Spinal cord (tissue), 10 donors: ENCODE results near the gene CST9L. TPM values are rescaled to one million over a fixed set of nuclear protein-coding genes. Genes with fewer than 3 reads are reported as not detected.
"Not testable (repeated sequence)": the region's sequence is repeated elsewhere in the genome, so short reads cannot be mapped to it uniquely, and the experiment has no call there.

Experiments used
- DNase-seq, 6 donors: peaks; one replicate each; pipeline versions ENCODE4 v3.0.0 to v3.0.0-alpha.2; 2013 to 2015; ENCODE audit warnings: low spot score in 6 of 6, low read depth in 4 of 6
- H3K27ac ChIP-seq: one replicate; pipeline ENCODE4 v1.5.1; 2013; ENCODE audit warnings: low read depth, low read length, control low read depth
- H3K27me3 ChIP-seq: one replicate; pipeline ENCODE4 v1.6.1; 2013; ENCODE audit warnings: low read length; ENCODE audit not compliant: control insufficient read depth, insufficient read depth
- H3K36me3 ChIP-seq: one replicate; pipeline ENCODE4 v1.6.1; 2013; ENCODE audit warnings: low read length; ENCODE audit not compliant: control insufficient read depth, insufficient read depth
- H3K4me1 ChIP-seq: one replicate; pipeline ENCODE4 v1.6.1; 2013; ENCODE audit warnings: low read length; ENCODE audit not compliant: control insufficient read depth, insufficient read depth
- H3K4me3 ChIP-seq: one replicate; pipeline ENCODE4 v1.5.1; 2013; ENCODE audit warnings: low read depth, low read length, control low read depth
- H3K9me3 ChIP-seq: one replicate; pipeline ENCODE4 v1.6.1; 2013; ENCODE audit warnings: low read length; ENCODE audit not compliant: control insufficient read depth, insufficient read depth
- WGBS: methylation state at CpG from one replicate; pipeline ENCODE4 v1.1.5; 2013; ENCODE audit warnings: missing lambda C conversion rate; ENCODE audit not compliant: insufficient coverage; 5-methylcytosine and 5-hydroxymethylcytosine counted together
- polyA plus RNA-seq, 2 donors: library from polyadenylated mRNA; unstranded; fragments of 120-200 nt; gene quantifications; one replicate each; pipeline ENCODE4 v1.2.1, GENCODE V29; 2013; ENCODE audit not compliant: insufficient read length in 2 of 2
- total RNA-seq, 2 donors: library from RNA; depleted of rRNA in 1 of 2; stranded (reverse); fragments of 120-200 nt in 1 of 2; fragments of >200 nt in 1 of 2; gene quantifications; one replicate each; pipeline versions ENCODE4 v1.2.3 to v1.2.4, GENCODE V29; 2013 to 2014
- donor health status: healthy.

CST9L gene
- total and polyA plus RNA-seq, 4 donors: not detected

DNA sequence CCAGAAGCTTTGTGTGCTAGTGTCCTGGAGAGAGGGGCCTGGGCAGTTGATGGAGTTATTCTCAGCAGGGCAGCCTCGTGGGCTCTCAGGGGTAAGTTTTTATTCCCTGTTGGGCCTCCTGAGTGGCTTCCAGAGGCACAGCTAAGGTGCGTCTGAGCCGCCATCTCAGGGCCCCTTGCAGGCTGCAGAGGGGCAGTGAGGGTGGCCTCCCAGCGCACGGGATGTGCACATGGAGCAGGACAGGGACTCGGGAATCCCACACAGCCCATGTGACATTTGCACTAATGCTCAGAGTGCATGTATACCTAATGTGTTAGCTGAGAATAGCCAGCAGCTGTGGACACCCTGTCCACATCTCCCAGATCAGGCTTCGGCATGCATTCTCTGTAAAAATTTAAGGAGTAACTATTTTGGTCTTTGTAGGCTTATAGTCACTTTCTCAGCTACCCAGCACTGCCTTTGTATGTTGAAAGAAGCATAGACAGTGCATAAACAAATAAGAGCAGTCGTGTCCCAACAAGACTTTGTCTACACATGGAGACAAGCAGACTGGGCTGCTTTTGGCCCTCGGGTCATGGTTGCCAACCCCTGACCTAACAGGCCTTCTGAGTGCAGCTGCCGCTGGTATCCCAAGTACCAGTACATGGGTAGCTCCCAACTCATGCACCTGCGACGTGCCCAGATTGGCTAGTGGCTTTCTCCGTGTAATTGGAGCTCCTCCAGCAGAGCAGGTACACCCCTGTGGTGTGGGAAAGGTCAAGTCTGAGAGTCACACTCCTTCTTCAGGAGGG lies 18.6 kb upstream of the CST9L start:
- H3K4me1 ChIP-seq: no peaks in the 10 kb centered on the region
- no peaks in the 10 kb centered on the region for H3K27me3 ChIP-seq
- H3K36me3 ChIP-seq: no peaks in the 10 kb centered on the region
- 85% methylated on average over 12 of the region's 13 CpGs for WGBS
- no peak for DNase-seq
- H3K9me3 ChIP-seq: no peaks in the 10 kb centered on the region
- H3K27ac ChIP-seq: no peak overlapping the region
- H3K4me3 ChIP-seq: no peak overlapping the region

DNA sequence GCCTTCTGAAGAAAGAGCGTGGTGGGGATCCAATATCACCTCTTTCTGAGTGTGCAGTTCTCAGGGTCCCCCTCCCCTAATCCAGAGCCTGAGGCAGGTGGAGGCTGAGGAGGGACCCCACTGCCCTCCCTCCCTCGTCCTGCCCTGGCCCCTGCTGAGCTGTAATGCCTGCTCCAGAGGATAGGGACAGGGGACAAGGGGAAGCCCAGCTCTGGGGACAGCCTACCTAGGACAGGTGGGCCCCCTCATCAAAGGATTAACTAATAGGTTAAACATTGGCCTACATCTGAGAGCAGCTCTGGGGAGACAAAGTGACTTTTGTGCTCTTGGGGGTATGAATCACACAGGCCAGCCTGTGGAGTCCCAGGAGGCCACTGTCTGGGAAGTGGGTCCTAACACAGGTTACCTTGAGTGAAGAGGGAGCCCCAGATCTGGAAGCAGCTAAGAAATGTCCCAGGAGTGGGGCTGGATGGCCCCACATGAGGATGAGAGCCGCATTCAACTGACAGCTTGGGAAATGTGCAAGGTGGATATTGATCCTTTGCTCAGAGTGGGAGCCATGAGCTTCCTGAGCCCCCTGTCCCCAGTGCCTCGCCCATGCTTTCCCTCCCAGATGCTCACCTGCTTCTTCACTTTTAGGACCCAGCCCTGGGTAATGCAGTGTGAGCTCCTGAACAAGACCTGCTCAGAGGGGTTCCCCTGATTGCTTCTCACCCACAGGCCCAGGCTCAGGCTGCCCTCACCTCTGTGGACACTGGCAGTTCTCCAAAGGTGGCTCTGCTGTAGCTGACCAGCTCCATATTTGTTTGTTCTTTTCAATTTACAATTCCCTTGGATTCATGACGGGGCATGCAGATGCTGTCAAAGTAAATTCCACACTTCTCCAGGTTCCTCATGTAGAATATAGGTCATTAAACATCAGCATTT lies 17.8 kb upstream of the CST9L start:
- DNase-seq: no peak
- no peak overlapping the region for H3K27ac ChIP-seq
- no peaks in the 10 kb centered on the region for H3K27me3 ChIP-seq
- no peaks in the 10 kb centered on the region for H3K9me3 ChIP-seq
- H3K4me3 ChIP-seq: no peak overlapping the region
- no peaks in the 10 kb centered on the region for H3K4me1 ChIP-seq
- WGBS: 92% methylated on average over 3 of the region's 5 CpGs
- H3K36me3 ChIP-seq: no peaks in the 10 kb centered on the region

DNA sequence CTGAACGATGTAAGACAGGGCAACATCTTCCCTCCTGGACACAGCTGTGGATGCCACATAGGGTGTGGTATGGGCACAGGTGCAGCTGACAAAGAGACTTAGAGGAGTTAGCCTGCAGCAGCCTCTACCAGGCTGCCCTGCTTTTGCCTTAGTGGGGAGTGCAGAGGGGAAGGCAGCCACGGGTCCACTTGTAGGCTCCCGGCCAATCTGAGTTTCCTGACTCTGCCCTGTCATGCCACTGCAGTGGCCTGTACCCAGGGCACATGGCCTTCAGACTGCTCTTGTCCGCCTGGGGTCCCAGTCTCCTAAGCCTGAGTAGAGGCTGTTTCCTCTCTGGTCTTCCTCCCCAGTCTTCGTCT lies 17.1 kb upstream of the CST9L start:
- Histone ChIP-seq H3K9me3 (no peaks in the 10 kb centered on the region), H3K27me3 (no peaks in the 10 kb centered on the region), H3K27ac (no peak overlapping the region), H3K4me3 (no peak overlapping the region), H3K4me1 (no peaks in the 10 kb centered on the region), H3K36me3 (no peaks in the 10 kb centered on the region)
- DNase-seq: no peak
- 62% methylated on average over 5 of the region's 5 CpGs for WGBS

DNA sequence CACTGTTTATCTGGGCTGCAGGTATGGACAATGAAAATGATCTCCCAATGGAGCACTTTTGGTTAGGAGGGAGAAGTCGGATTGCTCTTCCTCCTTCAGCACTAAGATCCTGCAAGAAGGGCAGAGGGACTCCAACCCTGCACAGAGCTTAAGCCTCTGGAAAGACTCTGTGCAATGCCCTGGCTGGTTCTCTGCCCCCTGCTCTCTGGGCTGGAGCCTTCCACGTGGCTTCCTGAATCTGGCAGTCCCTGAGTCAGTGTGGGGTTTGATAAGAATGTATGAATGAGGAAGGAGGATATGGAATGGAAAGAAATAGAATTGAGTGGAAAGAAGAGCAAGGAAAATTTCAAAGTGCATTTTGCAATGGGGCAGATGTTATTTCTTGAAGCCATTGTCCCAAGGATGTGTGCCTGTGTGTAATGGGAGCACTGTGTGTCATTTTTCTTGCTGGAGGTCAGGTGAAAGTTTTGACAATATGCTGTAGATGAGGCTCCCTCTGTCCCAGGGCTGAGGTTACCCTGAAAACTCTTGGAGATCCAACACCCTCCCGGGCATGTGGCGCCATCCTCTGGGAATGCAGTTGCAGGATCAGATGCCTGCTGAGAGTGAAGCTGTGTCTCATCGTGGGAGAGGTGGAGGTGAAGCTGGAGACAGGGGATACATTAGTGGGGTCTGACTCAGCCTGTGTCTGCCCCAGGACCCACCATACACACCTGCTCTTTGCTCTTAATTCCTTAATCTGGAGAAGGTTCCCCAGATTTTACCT lies 16.3 kb upstream of the CST9L start:
- WGBS: 82% methylated on average over 4 of the region's 5 CpGs
- DNase-seq: no peak
- H3K27ac ChIP-seq: no peak overlapping the region

DNA sequence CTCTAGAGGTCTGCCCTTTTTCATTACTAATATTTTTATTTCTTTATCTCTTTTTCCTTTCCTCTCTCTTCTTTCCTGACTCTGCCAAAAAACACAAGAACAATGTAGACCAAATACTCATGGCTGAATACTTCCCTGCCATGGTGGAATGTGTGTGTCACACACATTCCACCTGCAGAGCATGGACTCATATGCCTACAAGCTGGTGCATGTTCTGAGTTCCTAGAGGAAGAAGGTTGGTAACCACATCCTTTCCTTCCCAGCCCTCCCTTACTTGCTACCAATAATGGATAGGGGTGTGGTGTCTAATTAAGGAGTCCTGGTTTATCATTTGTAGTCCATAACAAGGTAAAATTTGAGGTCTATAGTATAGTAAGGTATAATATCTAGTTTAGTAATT lies 15.2 kb upstream of the CST9L start:
- Histone ChIP-seq H3K27ac (no peak overlapping the region), H3K27me3 (no peaks in the 10 kb centered on the region), H3K36me3 (no peaks in the 10 kb centered on the region), H3K4me3 (no peak overlapping the region), H3K9me3 (no peaks in the 10 kb centered on the region), H3K4me1 (no peaks in the 10 kb centered on the region)
- no peak for DNase-seq

More for the DNA sequence above, 16.3 kb upstream of the CST9L start:
- no peaks in the 10 kb centered on the region for H3K9me3 ChIP-seq
- H3K4me1 ChIP-seq: no peaks in the 10 kb centered on the region
- H3K36me3 ChIP-seq: no peaks in the 10 kb centered on the region
- no peaks in the 10 kb centered on the region for H3K27me3 ChIP-seq
- no peak overlapping the region for H3K4me3 ChIP-seq

DNA sequence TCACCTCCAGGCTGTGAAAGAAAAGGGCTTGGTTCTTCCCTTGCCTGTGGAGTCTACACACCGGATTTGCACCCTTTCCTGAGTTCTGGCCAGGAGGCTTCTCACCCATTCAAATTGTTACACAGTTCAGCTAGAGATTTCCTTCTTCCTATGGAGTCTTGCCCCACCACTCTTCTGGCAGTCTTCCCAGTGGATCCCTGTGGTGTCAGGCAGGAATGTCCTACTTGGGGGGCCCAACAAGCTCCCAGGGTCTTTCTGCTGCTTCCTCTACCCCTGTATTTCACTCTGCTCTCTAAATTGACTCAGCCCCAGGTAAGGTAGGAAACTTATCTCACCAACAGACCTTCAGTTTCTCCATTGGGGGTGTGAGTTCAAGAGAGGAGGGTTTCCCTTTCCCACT lies 14.0 kb upstream of the CST9L start:
- Histone ChIP-seq H3K9me3 (no peaks in the 10 kb centered on the region), H3K36me3 (no peaks in the 10 kb centered on the region), H3K27me3 (no peaks in the 10 kb centered on the region), H3K27ac (no peak overlapping the region), H3K4me3 (no peak overlapping the region), H3K4me1 (no peaks in the 10 kb centered on the region)
- no peak for DNase-seq
- 100% methylated on average over 1 of the region's 1 CpG for WGBS

DNA sequence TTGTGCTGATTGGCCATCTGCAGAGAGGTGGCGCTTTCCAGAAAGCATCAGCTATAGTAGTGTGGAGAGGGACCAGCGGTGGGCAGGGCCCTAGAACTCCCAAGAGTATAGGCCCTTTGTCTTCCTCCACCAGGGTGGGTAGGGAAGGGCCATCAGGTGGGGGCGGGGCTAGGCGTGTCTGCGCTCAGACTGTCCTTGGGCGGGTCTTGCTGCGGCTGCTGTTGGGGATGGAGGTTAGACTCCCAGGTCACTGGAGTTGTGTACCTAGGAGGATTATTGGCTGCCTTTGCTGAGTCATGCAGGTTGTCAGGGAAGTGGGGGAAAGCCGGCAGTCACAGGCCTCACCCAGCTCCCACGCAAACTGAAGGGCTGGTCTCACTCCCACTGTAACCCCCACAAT lies 13.5 kb upstream of the CST9L start:
- not testable (repeated sequence) for H3K4me3 ChIP-seq, H3K27me3 ChIP-seq, DNase-seq, H3K4me1 ChIP-seq, H3K27ac ChIP-seq, H3K36me3 ChIP-seq, H3K9me3 ChIP-seq
- WGBS: 97% methylated on average over 7 of the region's 9 CpGs

DNA sequence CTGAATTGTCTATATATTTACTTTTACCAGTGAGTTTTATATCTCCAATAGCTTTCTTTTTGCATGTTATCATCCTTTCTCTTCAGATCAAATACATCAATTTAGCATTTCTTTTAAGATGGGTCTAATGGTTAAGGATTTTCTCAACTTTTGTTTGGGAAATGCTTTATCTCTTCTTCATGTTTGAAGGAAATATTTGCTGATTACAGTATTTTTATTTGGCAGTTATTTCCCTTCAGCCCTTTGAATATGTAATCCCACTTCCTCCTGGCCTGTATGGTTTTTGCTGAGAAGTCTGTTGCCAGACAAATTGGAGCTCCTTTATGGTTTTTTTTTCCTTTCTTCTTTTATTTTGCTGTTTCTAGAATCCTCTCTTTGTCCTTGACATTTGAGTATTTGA lies 6.7 kb upstream of the CST9L start:
- no peaks in the 10 kb centered on the region for H3K4me1 ChIP-seq

DNA sequence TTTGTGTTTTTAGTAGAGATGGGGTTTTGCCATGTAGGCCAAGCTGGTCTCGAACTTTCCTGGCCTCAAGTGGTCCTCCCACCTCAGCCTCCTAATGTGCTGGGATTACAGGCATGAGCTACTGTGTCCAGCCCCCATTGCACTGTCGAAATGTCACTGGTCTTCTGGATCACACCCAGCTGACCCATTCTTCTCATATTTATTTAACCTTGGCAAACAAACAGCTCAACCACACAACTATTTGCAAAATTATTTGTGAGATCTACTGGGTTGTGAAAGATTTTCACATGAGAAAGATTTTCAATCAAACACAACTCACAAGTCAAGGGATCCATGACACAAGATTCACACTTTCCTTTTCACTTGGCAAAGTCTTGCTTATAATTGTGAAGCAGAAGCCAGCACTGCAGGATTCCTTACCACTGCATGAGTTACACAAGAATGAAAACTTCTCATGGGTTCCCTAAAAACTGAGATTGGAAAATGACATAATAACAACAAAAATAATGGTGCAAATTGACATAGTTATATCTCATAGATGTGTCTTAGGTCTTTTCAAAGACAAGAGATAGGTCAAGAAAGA lies 2.0 kb upstream of the CST9L start:
- no peaks in the 10 kb centered on the region for H3K36me3 ChIP-seq

More for the DNA sequence above, 6.7 kb upstream of the CST9L start:
- no peaks in the 10 kb centered on the region for H3K27me3 ChIP-seq
- no peak overlapping the region for H3K27ac ChIP-seq
- no peak overlapping the region for H3K4me3 ChIP-seq
- DNase-seq: no peak
- no peaks in the 10 kb centered on the region for H3K36me3 ChIP-seq
- no peaks in the 10 kb centered on the region for H3K9me3 ChIP-seq

More for the DNA sequence above, 2.0 kb upstream of the CST9L start:
- H3K4me3 ChIP-seq: no peak overlapping the region
- no peaks in the 10 kb centered on the region for H3K4me1 ChIP-seq
- H3K27me3 ChIP-seq: no peaks in the 10 kb centered on the region
- H3K9me3 ChIP-seq: no peaks in the 10 kb centered on the region
- no CpG with 5 or more reads among the region's 2 CpGs for WGBS
- H3K27ac ChIP-seq: no peak overlapping the region
- no peak for DNase-seq
